HG03280 (cell line): ENCODE data around the gene ENO1.

Experiments
- ATAC-seq: cut with Tn5 transposase; IDR thresholded peaks from one replicate; pipeline ENCODE4 v1.9.1; 2021; ENCODE audit warnings: mild to moderate bottlenecking, moderate library complexity; ENCODE audit not compliant: unreplicated experiment

Gene ENO1

DNA sequence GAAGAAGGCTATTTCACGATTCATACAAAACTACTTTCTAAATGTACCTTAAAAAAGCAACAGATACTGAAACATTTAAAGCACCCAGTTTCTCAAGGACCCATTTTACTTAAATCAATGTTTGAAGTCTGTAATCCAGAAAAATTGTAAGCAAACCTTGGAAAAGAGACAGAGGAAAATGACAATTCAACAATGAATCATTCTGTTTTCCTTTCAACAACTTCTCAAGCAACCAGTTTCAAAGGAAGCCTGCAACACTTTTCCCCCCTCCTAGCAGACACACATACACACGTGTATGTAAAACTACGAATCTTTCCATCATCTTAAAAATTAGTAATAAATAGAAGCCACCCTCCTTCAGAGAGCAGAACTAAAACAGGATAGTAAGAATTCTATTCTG lies 62.2 kb downstream of the ENO1 start:
- ATAC-seq, result no peak

- no peak for ATAC-seq
These were observed 62.8 kb downstream of the ENO1 start for GRCh38 chr1:8815582-8816151.

DNA sequence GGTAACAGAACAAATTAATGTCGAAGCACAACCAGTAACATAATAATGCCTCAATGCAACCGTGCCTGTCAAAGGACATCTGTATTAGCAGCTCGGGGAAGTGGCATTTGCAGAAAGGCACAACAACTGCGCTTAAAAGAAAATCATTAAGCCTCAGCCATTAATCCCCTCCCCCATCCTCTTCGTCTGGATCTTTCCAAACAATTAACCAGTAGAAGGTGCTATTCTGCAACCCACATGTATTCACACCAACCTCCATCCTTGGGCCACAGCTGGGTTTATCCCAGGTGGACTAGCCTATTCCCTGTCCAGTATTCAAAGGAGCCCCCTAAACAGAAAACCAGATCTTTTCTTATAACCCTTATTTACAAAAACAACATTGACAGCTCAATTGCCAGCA lies 63.6 kb downstream of the ENO1 start:
- no peak for ATAC-seq

- no peak for ATAC-seq
These were observed 64.5 kb downstream of the ENO1 start for GRCh38 chr1:8813991-8814390.

GRCh38 chr1:8813016-8813763 lies 65.3 kb downstream of the ENO1 start:
- no peak for ATAC-seq

DNA sequence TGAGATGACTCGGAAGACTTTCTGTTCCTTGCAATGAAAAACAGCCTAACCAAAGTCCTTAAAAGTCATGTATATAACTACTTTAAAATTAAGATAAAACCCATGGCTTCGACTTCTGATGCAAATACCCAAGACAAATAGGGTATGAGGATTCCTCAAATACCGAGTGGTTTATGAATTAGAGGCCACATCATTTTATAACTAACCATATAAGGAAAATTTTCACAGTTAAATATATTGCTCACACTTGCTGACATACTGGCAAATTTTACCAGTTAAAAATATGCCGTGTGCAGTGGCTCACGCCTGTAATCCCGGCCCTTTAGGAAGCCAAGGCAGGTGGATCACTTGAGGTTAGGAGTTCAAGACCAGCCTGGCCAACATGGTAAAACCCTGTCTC lies 66.4 kb downstream of the ENO1 start:
- no peak for ATAC-seq
